ENCODE results near the gene MRPL47.

MRPL47 gene

DNA sequence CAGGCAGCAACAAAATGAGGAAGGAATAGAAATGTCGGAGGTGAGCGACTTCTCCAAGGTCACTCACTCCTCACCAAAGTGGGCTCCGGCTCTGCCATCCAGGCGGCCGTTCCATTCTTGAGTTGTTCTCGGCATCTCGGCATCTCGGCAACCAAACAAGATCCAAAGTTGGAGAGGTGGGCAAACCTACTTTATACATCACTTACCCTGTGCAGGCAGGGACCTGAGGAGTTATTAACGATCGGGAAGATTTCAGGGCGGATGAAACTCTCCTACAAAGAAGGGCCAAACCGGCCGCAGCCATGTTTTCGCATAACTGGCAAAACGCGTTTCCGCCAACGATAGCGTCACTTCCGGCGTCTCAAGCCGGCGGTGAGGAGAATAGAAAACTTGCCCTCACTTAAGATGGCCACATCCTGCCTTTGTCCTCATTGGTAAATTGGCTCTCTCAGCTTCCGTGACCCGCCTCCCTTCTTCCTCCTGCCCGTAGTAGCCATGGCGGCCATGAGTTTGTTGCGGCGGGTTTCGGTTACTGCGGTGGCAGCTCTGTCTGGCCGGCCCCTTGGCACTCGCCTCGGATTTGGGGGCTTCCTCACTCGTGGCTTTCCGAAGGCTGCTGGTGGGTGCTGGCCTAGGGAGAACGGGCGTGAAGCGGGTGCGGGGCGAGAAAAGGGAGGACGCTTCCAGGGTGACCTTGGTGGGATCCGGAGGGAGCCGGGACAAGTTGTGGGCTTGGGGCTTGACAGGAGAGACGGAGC lies at the start of gene MRPL47, which contains the start of gene NDUFB5:
MRPL47 (minus strand) TSS at position 318 of the 758 bp plus-strand sequence; CDS start at position 304, 14 bp downstream.
NDUFB5 (plus strand) TSS at position 474 of the 758 bp plus-strand sequence; CDS start at position 496, 22 bp downstream.
- TF ChIP-seq TEAD4 (IDR thresholded peaks at IDR 0.05) (peak; percentile 70), EP300 (IDR thresholded peaks at IDR 0.05; ENCODE audit: borderline replicate concordance) (no peak), CREB1 (IDR thresholded peaks at IDR 0.05; ENCODE audit: low read depth) (peak; percentile 95), TAF1 (IDR thresholded peaks at IDR 0.05; ENCODE audit: low read depth) (peak; percentile 98), NFIC (IDR thresholded peaks at IDR 0.05) (no peak; the same call in 1 of the 2 replicates), ZBTB7A (IDR thresholded peaks at IDR 0.05; ENCODE audit: low read depth) (no peak), CEBPB (IDR thresholded peaks at IDR 0.05) (no peak), EGR1 (IDR thresholded peaks at IDR 0.05) (peak; percentile 90), YY1 (IDR thresholded peaks at IDR 0.05; ENCODE audit: low read depth) (peak; percentile 100), FOXM1 (IDR thresholded peaks at IDR 0.05; ENCODE audit: borderline replicate concordance, low read depth) (no peak; the same call in 1 of the 2 replicates), RAD21 (IDR thresholded peaks at IDR 0.05; ENCODE audit: low read depth) (no peak), TCF12 (IDR thresholded peaks at IDR 0.05; ENCODE audit: low read depth) (peak; percentile 80)
- TF ChIP-seq, protein P1, sequence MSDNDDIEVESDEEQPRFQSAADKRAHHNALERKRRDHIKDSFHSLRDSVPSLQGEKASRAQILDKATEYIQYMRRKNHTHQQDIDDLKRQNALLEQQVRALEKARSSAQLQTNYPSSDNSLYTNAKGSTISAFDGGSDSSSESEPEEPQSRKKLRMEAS (IDR thresholded peaks at IDR 0.05), result peak; percentile 83
- TF ChIP-seq, protein P2, sequence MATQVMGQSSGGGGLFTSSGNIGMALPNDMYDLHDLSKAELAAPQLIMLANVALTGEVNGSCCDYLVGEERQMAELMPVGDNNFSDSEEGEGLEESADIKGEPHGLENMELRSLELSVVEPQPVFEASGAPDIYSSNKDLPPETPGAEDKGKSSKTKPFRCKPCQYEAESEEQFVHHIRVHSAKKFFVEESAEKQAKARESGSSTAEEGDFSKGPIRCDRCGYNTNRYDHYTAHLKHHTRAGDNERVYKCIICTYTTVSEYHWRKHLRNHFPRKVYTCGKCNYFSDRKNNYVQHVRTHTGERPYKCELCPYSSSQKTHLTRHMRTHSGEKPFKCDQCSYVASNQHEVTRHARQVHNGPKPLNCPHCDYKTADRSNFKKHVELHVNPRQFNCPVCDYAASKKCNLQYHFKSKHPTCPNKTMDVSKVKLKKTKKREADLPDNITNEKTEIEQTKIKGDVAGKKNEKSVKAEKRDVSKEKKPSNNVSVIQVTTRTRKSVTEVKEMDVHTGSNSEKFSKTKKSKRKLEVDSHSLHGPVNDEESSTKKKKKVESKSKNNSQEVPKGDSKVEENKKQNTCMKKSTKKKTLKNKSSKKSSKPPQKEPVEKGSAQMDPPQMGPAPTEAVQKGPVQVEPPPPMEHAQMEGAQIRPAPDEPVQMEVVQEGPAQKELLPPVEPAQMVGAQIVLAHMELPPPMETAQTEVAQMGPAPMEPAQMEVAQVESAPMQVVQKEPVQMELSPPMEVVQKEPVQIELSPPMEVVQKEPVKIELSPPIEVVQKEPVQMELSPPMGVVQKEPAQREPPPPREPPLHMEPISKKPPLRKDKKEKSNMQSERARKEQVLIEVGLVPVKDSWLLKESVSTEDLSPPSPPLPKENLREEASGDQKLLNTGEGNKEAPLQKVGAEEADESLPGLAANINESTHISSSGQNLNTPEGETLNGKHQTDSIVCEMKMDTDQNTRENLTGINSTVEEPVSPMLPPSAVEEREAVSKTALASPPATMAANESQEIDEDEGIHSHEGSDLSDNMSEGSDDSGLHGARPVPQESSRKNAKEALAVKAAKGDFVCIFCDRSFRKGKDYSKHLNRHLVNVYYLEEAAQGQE (IDR thresholded peaks at IDR 0.05; ENCODE audit: low read depth), result no peak
- TF ChIP-seq, protein P3, sequence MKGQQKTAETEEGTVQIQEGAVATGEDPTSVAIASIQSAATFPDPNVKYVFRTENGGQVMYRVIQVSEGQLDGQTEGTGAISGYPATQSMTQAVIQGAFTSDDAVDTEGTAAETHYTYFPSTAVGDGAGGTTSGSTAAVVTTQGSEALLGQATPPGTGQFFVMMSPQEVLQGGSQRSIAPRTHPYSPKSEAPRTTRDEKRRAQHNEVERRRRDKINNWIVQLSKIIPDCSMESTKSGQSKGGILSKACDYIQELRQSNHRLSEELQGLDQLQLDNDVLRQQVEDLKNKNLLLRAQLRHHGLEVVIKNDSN (IDR thresholded peaks at IDR 0.05), result no peak

DNA sequence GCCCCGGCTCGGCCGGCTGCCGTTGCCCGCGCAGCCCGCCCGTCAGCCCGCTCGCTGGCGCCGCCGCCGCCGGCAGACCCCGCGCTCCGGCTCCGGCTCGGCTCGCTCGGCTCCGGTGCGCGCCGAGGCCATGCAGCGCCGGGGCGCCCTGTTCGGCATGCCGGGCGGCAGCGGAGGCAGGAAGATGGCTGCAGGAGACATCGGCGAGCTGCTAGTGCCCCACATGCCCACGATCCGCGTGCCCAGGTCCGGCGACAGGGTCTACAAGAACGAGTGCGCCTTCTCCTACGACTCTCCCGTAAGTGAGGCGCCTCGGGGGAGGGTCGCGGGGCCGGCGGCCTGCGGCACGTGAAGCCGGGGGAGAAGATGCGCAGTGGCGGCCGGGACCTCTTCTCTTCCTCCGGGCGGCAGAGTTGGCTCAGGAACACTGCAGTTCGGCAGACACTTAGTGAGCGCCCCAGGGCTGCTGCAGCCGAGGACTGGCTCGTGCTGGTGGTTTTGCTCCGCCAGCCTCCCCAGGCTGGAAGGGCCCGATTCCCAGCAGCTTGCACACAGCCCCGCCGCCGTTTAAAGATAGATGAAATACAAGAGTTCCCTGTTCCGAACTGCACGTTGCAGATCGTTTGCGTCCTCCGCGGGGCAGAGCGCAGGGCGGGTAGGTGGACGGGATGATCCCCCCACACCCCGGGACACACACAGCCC lies 48.8 kb upstream of the MRPL47 start:
- TF ChIP-seq ZBTB7A (IDR thresholded peaks at IDR 0.05; ENCODE audit: low read depth), result peak; percentile 53; the same call in 1 of the 2 replicates
- TF ChIP-seq FOXM1 (IDR thresholded peaks at IDR 0.05; ENCODE audit: borderline replicate concordance, low read depth), result no peak
- TF ChIP-seq TEAD4 (IDR thresholded peaks at IDR 0.05), result peak; percentile 38
- no peak for TF ChIP-seq EGR1 (IDR thresholded peaks at IDR 0.05)
- TF ChIP-seq, protein P1 (IDR thresholded peaks at IDR 0.05), result peak; percentile 85
- TF ChIP-seq CREB1 (IDR thresholded peaks at IDR 0.05; ENCODE audit: low read depth), result no peak
- TF ChIP-seq RAD21 (IDR thresholded peaks at IDR 0.05; ENCODE audit: low read depth), result peak; percentile 47
- peak; percentile 80 for TF ChIP-seq YY1 (IDR thresholded peaks at IDR 0.05; ENCODE audit: low read depth)
- TF ChIP-seq CEBPB (IDR thresholded peaks at IDR 0.05), result no peak
- peak; percentile 53; the same call in 1 of the 2 replicates for TF ChIP-seq TAF1 (IDR thresholded peaks at IDR 0.05; ENCODE audit: low read depth)
- TF ChIP-seq EP300 (IDR thresholded peaks at IDR 0.05; ENCODE audit: borderline replicate concordance), result no peak
- no peak for TF ChIP-seq TCF12 (IDR thresholded peaks at IDR 0.05; ENCODE audit: low read depth)
- TF ChIP-seq, protein P3 (IDR thresholded peaks at IDR 0.05), result peak; percentile 53; the same call in 1 of the 2 replicates
- TF ChIP-seq, protein P2 (IDR thresholded peaks at IDR 0.05; ENCODE audit: low read depth), result no peak
- no peak for TF ChIP-seq NFIC (IDR thresholded peaks at IDR 0.05)

DNA sequence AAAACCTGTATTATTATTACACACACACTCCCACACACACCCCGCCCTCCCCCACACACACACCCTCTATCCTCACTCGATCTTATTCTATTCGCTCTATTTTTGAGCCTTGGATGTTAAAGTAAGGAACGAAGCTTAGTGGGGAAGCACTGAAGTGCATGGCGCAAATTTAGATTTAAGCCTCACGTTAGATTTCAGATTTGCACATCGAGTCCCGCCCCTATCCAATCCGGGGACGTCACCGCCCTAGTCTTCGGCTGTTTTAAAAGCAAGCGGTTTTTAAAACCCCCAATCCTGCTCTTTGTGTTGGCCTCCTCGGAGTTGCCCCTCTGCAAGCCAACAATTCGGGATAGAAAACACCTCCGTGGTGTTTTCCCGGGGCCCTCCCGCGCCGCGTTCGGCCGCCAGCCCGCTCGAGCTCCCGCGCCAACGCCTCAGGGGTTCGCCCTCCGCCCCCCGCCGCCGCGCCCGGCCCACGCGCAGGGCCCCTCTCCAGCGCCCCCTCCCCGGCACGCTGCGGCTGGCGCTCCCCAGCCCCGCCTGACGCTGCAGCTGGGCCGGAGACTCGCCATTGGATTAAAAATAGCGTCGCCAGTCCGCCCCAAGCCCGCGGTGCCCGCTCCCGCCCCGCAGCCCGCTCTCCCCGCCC lies 48.1 kb upstream of the MRPL47 start, which contains the start of gene USP13:
USP13 (plus strand) TSS at position 594 of the 649 bp plus-strand sequence. CDS start 186 bp downstream, outside the sequence.
- TF ChIP-seq TEAD4 (IDR thresholded peaks at IDR 0.05), result no peak
- TF ChIP-seq TCF12 (IDR thresholded peaks at IDR 0.05; ENCODE audit: low read depth), result peak; percentile 49; the same call in 1 of the 2 replicates
- TF ChIP-seq NFIC (IDR thresholded peaks at IDR 0.05), result no peak
- TF ChIP-seq, protein P3 (IDR thresholded peaks at IDR 0.05), result no peak
- peak; percentile 96 for TF ChIP-seq ZBTB7A (IDR thresholded peaks at IDR 0.05; ENCODE audit: low read depth)
- TF ChIP-seq EP300 (IDR thresholded peaks at IDR 0.05; ENCODE audit: borderline replicate concordance), result no peak
- peak; percentile 71 for TF ChIP-seq EGR1 (IDR thresholded peaks at IDR 0.05)
- TF ChIP-seq FOXM1 (IDR thresholded peaks at IDR 0.05; ENCODE audit: borderline replicate concordance, low read depth), result peak; percentile 91

Data from Ishikawa (cell line).